Activated T-cell treated with anti-CD3 and anti-CD28 coated beads, Interleukin-2, amount 50 U/mL, for 24 hours (primary cell): Measurements from ENCODE around the gene TBCD.
A peak's percentile ranks its signal among the peaks of the same experiment; 100 is the strongest.

Experiments
- DNase-seq: peaks from one replicate; pipeline ENCODE4 v3.0.0-alpha.2; 2020
- H3K27ac Mint-ChIP-seq: 2 replicates; pipeline ENCODE4 v1.8.0; 2020; ENCODE audit warnings: mild to moderate bottlenecking, mixed read lengths
- H3K27me3 Mint-ChIP-seq: 2 replicates; pipeline ENCODE4 v1.8.0; 2020; ENCODE audit warnings: mixed read lengths
- H3K36me3 Mint-ChIP-seq: 2 replicates; pipeline ENCODE4 v1.8.0; 2020; ENCODE audit warnings: low read depth, mixed read lengths
- H3K4me1 Mint-ChIP-seq: 2 replicates; pipeline ENCODE4 v1.8.0; 2020; ENCODE audit warnings: low read depth, mixed read lengths
- H3K4me3 Mint-ChIP-seq: 2 replicates; pipeline ENCODE4 v1.8.0; 2020; ENCODE audit warnings: mild to moderate bottlenecking, moderate library complexity, mixed read lengths
- H3K9me3 Mint-ChIP-seq: 2 replicates; pipeline ENCODE4 v1.8.0; 2020; ENCODE audit warnings: mixed read lengths

The TBCD gene

DNA sequence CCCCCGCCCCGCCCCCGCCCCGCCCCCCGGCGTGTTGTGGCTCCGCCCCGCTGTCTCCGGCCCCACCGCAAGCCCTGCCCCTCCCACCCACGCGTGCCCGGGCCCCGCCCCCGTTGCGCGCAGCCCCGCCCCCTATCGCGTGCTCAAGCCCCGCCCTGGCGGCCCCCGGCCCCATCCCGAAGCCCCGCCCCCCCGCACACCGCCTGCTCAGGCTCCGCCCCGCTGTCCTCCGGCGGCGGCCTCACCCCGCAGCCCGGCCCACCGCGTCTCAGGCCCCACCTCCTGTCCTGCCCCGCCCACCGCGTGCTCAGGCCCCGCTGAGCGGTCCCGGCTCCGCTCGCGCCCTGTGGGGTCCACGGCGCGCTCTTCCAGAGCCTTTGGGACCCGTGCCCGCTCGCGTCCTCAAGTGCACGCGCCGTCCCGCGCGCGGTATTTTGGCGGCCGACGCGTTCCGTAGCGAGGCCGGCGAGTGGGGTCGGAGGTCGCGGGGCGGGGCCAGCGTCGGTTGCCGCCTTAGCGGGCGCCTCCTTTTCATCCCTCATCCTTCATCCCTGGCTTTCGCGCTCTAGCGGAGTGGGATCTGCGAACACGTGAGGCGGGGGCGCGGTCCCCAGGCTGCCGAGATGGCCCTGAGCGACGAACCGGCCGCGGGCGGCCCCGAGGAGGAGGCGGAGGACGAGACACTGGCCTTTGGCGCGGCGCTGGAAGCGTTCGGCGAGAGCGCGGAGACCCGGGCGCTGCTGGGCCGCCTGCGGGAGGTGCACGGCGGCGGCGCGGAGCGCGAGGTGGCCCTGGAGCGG lies at the start of gene TBCD:
Gene TBCD (plus strand): TSS at position 495 of the 800 bp plus-strand sequence. CDS start 129 bp downstream, at position 624.
- Mint-ChIP-seq H3K9me3 (peaks cover 2% of the 10 kb centered on the region), H3K27me3 (no peaks in the 10 kb centered on the region), H3K27ac (peak within 1 kb of the TSS; percentile 87), H3K4me1 (peaks cover 24% of the 10 kb centered on the region), H3K4me3 (peak within 1 kb of the TSS; percentile 89), H3K36me3 (peaks cover 32% of the 10 kb centered on the region)
- DNase-seq = peak; percentile 94

DNA sequence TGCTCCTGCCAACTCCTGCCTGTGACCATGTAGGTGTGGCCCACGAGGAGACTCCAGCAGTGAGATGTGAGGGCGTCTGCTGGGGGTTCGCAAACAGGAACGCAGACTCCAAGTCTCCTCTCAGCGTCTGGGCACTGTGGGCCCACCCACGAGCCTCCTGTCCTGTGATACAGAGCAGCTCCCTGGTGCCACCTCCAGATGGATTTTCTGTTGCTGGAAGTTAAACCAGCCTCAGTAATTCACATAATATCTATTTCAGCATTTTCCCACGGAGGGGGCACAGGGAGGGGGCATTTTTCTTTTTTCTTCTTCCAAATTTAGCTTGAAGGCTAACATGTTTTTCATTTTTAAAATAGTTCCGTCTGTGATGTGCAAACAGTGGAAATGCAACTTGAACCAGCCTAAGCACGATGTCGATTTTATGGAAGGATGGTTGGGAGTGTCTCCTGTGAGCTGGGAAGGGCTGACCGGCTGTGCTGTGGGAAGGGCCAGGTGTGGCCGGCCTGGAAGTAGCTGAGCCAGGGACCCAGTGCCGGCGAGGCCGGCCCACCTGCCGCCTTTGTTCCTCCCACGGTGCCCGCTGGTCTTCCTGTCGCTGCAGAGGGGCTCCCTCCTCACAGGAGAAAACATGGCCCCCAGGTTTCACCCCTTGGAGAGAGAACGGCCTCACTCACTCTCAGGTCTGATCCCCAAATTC lies 49.5 kb upstream of the TBCD start:
- Mint-ChIP-seq H3K4me3 (no peak overlapping the region), H3K9me3 (no peaks in the 10 kb centered on the region), H3K36me3 (no peaks in the 10 kb centered on the region), H3K4me1 (peaks cover 7% of the 10 kb centered on the region), H3K27me3 (peaks cover under 1% of the 10 kb centered on the region), H3K27ac (no peak overlapping the region)
- no peak for DNase-seq

DNA sequence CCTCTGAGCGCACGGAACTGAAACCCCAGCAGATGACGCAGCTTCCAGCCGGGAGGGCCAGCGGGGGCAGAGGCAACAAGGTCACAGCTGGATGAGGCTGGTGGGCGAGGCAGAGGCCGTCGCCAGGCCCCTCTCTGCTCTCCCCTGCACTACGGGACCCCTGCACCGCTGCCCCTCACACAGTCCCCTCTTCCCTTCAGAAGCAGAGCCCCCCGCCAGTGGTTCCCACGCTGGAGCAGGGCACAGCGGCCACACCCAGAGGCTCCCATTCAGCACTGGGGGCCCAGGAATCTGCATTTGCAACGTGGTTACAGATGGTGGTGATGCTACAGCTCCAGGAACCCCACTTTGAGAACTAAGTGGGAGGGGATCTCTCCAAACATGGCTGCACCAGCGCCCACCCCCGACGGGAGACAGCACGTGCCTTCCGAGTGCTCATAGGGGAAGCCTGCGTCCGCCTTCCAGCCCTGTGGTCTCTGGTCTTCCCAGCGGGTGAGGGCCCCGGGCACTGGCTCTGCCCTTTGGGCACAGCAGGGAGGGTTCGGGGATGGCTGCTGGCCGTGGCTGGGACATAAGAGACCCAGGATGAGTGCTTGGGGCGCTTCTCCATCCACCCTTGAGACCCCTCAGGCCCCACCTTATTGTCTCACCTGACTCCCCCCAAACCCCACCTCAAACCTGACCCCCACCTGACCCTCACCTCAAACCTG lies 48.7 kb upstream of the TBCD start:
- no peak overlapping the region for H3K27ac Mint-ChIP-seq
- DNase-seq = no peak
- H3K27me3 Mint-ChIP-seq = no peaks in the 10 kb centered on the region
- peaks cover 12% of the 10 kb centered on the region for H3K4me1 Mint-ChIP-seq
- H3K36me3 Mint-ChIP-seq = no peaks in the 10 kb centered on the region
- H3K9me3 Mint-ChIP-seq = no peaks in the 10 kb centered on the region
- no peak overlapping the region for H3K4me3 Mint-ChIP-seq

DNA sequence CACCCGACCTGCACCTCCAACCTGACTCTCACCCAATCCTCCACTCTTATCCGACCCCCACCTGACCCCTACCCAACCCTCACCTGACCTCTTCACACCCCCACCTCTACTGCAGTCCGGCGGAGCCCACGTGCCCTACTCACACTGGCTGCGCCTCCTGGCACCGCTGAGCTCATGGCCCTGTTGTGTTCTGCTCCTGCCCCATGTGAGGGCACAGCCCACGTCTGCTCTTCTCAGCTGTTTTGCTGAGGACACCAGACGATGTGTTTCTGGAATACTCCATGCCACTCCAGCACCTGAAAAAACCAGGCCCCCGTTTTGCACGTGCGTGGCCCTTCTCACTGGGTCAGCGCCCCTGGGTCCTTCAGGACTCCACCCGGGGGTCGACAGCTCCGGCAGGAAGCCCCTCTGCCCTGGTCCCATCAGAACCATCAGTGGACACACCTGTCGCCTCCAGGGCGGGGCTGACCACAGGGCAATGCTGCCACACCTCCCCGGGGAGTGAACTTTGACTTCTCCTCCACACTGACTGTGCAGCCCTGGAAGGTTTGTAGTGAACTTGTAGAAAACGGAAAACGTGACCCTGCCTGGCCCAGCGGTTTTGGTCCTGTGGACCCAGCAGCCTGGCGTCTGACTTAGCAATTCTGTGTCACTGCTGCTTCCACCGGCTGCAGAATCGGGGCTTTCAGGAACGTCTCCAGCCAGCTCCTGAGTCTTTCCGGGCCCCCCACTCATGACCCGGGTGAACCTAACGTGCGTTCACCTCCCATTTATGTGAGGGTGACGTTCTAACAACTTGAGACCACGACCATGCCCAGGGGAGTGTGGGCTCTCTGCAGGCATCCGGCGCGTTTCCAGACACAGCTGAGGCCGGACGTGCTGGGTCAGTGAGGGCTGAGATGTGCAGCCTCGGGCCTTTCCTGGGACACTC lies 47.7 kb upstream of the TBCD start:
- no peak for DNase-seq
- peaks cover 9% of the 10 kb centered on the region for H3K4me1 Mint-ChIP-seq
- H3K9me3 Mint-ChIP-seq = no peaks in the 10 kb centered on the region
- no peak overlapping the region for H3K27ac Mint-ChIP-seq
- H3K27me3 Mint-ChIP-seq = no peaks in the 10 kb centered on the region
- H3K36me3 Mint-ChIP-seq = no peaks in the 10 kb centered on the region
- H3K4me3 Mint-ChIP-seq = no peak overlapping the region

DNA sequence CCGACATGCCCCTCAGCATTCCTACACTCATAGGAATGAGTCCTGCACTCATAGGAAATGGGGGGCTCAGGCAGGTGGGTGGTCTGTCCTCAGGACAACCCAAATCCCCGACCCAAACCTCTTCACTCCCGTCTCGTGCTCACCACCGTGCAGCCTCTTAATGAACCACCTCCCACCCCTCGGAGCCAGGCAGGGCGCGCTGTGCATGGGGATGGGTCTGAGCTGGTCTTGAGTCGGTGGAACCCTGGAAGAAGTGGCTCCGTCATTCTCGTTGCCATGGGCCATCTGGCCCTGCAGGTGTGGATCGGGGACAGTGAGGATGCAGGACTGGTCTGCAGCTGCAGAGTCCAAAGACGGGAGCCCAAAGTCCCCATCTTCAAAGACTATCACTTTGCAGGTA lies 47.0 kb upstream of the TBCD start:
- Mint-ChIP-seq H3K27me3 (no peaks in the 10 kb centered on the region), H3K4me3 (no peak overlapping the region), H3K36me3 (no peaks in the 10 kb centered on the region), H3K27ac (no peak overlapping the region), H3K9me3 (no peaks in the 10 kb centered on the region), H3K4me1 (peaks cover 6% of the 10 kb centered on the region)
- no peak for DNase-seq

DNA sequence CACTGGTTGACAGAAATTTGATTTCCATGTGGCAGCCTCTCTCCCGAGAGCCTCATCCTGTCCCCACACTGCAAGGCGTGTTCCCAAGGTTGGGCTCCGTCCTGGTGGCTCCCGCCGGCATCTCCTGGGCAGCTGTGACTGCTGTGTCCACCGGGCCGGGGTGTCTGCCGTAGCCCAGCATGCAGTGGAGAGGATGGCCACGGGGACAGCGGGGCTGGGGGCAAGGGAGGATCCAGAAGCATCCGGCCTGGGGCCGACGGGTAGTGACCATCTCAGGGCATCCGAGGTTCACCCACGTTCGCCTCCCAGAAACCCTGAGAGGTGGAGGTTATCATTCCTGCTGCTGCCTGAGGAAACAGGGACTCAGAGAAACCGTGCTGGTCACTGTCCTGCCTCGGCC lies 46.1 kb upstream of the TBCD start:
- no peak overlapping the region for H3K4me3 Mint-ChIP-seq
- no peak for DNase-seq
- H3K4me1 Mint-ChIP-seq = peaks cover 6% of the 10 kb centered on the region
- H3K27me3 Mint-ChIP-seq = no peaks in the 10 kb centered on the region
- H3K9me3 Mint-ChIP-seq = no peaks in the 10 kb centered on the region
- H3K27ac Mint-ChIP-seq = no peak overlapping the region
- no peaks in the 10 kb centered on the region for H3K36me3 Mint-ChIP-seq

DNA sequence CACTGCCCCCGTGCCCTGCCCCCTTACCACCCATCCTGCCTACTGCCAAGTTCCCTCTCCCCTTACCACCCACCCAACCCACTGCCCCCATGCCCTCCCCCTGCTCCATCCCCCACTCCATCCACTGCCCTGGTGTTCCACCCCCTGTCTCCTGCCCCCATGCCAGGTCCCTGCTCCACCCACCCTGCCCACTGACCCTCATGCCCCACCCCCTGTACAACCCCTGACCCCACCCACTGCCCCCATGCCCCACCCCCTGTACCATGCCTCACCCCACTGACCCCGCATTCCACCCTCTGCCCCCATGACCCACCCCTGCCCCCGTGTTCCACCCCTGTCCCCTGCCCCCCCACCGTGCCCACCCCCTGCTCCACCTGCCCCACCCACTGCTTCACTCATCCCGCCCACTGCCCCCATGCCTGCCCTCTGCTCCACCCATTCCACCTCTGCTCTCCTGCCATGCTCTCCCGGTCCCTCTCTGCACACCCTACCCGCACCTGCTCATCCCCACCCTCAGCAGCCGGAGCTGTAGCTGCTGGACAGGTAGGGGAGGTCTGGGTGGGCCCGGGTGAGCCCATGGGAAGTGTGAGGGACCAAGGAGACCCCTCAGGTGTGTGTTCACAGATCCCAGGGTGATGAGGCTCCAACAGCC lies 42.7 kb upstream of the TBCD start:
- Mint-ChIP-seq H3K36me3 (no peaks in the 10 kb centered on the region), H3K27me3 (no peaks in the 10 kb centered on the region), H3K4me3 (no peak overlapping the region), H3K27ac (no peak overlapping the region), H3K9me3 (no peaks in the 10 kb centered on the region), H3K4me1 (peaks cover 6% of the 10 kb centered on the region)
- no peak for DNase-seq

DNA sequence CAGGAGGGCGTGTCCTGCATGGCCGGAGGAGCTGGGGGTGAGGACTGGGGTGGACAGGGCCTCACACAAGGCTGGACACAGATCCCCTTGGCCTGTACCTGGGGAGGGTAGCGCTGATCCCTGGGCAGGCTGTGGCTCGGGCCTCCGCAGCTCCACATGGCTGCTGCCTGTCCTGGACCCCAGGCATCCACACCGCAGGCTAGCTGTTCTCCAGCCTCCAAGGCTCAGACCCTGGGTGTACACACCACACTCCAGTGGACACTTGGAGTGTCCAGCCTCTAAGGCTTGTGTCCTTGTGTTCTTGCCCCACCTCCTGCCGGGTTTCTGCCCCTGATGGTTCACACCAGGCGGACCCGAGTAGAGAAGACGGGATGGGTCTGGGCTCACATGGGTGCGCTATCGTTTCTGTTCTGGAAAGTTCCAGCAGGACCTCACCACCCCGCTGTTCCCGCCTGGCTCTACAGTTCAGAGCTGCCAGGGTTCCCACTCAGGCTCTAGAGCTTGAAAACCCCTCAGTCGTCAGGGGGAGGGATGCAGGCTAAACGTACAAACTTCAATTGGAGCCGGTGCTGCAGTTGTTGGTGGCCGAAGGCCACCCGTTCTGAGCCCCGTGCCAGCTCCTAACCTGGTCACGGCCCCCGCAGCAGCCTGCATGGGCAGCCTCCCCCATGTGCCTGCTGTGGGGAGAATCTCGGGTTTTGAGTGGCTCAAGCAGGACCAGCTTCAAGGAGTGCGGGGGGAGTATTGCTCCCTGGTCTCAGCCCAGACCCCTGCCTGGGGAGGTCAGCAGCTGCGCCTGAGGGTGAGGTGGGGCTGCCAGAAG lies 42.0 kb upstream of the TBCD start:
- Mint-ChIP-seq H3K9me3 (no peaks in the 10 kb centered on the region), H3K27ac (no peak overlapping the region), H3K4me3 (no peak overlapping the region), H3K36me3 (no peaks in the 10 kb centered on the region), H3K4me1 (peaks cover 6% of the 10 kb centered on the region), H3K27me3 (no peaks in the 10 kb centered on the region)
- DNase-seq = no peak

DNA sequence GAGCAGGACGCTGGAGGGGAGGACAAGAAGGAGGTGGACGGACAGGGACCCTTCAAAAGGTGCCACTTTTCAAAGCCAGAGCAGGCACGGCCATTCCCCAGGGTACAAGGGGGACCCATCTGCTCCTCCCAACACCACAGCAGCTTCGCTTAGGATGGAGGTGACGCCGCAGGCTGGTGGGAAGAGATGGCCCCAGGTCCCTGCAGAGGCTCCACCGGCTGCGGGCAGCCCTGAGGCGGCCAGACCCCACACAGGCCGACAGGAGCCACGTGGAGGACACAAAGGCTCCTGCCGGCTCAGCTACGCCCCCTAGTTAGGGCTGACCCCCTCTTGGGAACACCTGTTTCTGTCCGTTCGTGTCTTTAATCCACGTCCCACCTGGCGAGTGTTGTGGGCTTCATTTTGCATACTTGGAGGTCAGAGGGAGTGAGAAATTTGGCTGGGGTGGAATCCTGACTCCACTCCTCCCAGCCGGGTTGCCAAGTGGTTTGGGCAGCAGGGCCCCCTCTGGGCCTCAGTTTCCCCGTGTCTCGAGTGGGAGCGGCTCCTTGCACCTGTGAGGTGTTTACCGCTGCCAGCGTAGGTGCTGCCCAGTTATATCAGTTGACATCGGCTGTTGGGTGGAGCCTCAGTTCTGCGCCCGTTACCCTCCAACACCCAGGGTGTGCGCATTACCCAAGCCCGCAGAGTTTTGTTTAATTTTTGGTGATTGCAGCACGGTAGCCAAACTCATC lies 41.2 kb upstream of the TBCD start:
- Mint-ChIP-seq H3K4me3 (no peak overlapping the region), H3K27ac (no peak overlapping the region), H3K4me1 (peaks cover 7% of the 10 kb centered on the region), H3K27me3 (no peaks in the 10 kb centered on the region), H3K36me3 (no peaks in the 10 kb centered on the region), H3K9me3 (no peaks in the 10 kb centered on the region)
- DNase-seq = no peak

DNA sequence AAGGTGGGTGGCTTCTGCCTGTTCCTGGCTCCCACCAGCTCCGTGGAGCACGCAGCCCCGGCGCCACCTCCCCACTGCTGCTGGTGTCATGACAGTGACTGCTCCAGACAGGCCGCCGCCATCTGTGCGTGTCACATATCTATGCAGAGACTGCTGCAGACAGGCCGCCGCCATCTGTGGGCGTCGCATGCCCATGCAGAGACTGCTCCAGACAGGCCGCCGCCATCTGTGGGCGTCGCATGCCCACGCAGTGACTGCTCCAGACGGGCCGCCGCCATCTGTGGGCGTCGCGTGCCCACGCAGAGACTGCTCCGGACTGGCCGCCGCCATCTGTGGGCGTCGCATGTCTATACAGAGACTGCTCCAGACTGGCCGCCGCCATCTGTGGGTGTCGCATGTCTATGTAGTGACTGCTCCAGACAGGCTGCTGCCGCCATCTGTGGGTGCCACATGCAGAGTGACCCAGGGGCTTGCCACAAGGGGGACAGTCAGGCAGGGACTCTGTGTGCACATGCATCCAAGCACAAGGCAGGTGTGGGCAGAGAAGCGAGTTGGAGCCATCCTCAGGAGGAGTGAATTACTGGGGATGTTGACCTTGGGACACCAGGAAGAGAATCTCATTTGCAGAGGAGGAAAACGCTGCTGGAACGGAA lies 38.7 kb upstream of the TBCD start:
- H3K36me3 Mint-ChIP-seq = peaks cover 8% of the 10 kb centered on the region
- no peaks in the 10 kb centered on the region for H3K9me3 Mint-ChIP-seq
- peaks cover 16% of the 10 kb centered on the region for H3K4me1 Mint-ChIP-seq
- no peak for DNase-seq
- no peak overlapping the region for H3K4me3 Mint-ChIP-seq
- no peaks in the 10 kb centered on the region for H3K27me3 Mint-ChIP-seq
- no peak overlapping the region for H3K27ac Mint-ChIP-seq

DNA sequence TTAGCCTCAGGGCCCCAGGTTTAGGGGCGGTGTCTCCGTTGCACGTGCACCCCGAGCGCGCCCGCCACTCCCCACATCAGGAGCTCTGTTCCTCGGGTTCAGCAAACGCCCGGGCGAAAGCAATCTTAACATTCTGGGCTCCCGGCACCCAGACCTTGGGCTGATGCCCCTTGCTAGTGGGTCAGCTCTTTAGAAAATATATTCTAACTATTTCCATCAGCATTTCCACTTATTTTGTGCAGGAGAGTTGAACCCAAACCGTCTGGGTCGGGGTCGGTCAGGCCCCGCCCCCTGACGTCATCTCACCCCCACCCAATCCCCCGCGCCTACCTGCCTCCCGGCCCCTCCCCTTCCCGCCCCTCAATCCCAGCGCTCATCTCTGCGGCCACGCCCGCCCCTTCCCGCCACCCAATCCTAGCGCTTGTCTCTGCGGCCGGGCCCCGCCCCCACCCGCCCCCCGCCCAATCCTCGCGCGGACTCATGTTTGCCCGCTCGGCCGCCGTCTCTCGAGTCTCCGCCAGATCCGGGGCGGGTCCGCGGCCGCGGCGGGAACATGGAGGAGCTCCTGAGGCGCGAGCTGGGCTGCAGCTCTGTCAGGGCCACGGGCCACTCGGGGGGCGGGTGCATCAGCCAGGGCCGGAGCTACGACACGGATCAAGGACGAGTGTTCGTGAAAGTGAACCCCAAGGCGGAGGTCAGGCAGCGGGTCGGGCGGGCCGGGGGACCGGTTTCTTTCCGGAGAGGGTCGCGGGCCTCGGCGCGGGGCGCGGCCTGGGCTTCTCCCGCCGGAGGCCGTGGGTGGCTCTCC lies 35.5 kb upstream of the TBCD start, which contains the start of gene FN3KRP:
Gene FN3KRP (plus strand): TSS at position 504 of the 808 bp plus-strand sequence. CDS start 50 bp downstream, at position 554.
- Mint-ChIP-seq H3K9me3 (no peaks in the 10 kb centered on the region), H3K27ac (peak within 1 kb of the TSS; percentile 95), H3K4me3 (peak within 1 kb of the TSS; percentile 97), H3K4me1 (peaks cover 21% of the 10 kb centered on the region), H3K36me3 (peaks cover 36% of the 10 kb centered on the region), H3K27me3 (no peaks in the 10 kb centered on the region)
- DNase-seq = peak; percentile 89
